ENCODE measurements around the gene ZBTB16. TPM values are rescaled to one million over a fixed set of nuclear protein-coding genes. Genes with fewer than 3 reads are reported as not detected.

The ZBTB16 gene
- total and polyA plus RNA-seq, 2 donors (not counting 3 experiments of a cell fraction or from before 2014, with no cell fraction given): 9.8 to 20.3 TPM

DNA sequence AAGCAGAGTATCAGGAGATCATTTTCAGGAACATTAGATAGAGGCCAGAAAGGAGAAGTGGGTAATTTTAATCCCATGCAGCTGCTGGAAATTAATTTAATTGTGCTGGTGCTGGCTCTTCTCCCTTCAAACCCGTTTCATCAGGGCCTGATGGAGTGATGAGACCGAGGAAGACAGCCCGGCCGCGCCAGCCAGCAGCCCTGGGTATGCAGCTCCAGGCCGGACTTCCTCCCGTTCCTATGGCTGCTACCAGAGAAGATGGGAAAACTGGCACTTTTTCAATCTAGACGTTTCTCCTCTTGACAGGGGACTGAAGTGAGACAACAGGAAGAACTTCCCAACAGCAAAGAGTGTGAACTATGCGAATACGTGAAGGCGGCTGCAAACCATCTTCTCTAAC lies 24.6 kb upstream of the ZBTB16 start:
- no peak overlapping the region for H3K4me3 ChIP-seq (replicated peaks in 1 of 3; ENCODE audit: insufficient read depth in 1 of 3, low read depth in 1 of 3, low read length in 3 of 3)
- no peaks in the 10 kb centered on the region for H3K36me3 ChIP-seq (ENCODE audit: control insufficient read depth in 2 of 2, extremely low read depth in 1 of 2, insufficient read depth in 2 of 2, low read length in 2 of 2)
- BruUV-seq (replicated peaks): no TSS peak
- no peaks in the 10 kb centered on the region for H3K79me2 ChIP-seq (ENCODE audit: control insufficient read depth, insufficient read depth, low read length)
- H3K4me2 ChIP-seq (ENCODE audit: insufficient read depth, low read length): no peak overlapping the region
- no peak overlapping the region for H3K27ac ChIP-seq (ENCODE audit: insufficient read depth, low read depth, low read length)
- TF ChIP-seq JUN (IDR thresholded peaks at IDR 0.05; ENCODE audit: borderline replicate concordance, insufficient read depth, insufficient read length, low read depth) (no peak), GATA2 (IDR thresholded peaks at IDR 0.05; ENCODE audit: insufficient read depth, insufficient read length, low read depth, low read length) (no peak), MYC (IDR thresholded peaks at IDR 0.05; ENCODE audit: low read depth, low read length) (no peak), POLR2AphosphoS5 (IDR thresholded peaks at IDR 0.05; ENCODE audit: insufficient read depth, low read depth, low read length) (no peak), EZH2 (IDR thresholded peaks at IDR 0.05; ENCODE audit: borderline replicate concordance, low read depth, low read length, severe bottlenecking) (no peak), FOS (IDR thresholded peaks at IDR 0.05; ENCODE audit: borderline replicate concordance, insufficient read depth, low read length) (no peak), POLR2A (IDR thresholded peaks at IDR 0.05; ENCODE audit: low read depth, low read length) (no peak)
- TF ChIP-seq, protein P1, sequence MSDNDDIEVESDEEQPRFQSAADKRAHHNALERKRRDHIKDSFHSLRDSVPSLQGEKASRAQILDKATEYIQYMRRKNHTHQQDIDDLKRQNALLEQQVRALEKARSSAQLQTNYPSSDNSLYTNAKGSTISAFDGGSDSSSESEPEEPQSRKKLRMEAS (IDR thresholded peaks at IDR 0.05; ENCODE audit: insufficient read depth, insufficient read length): no peak
- TF ChIP-seq, protein P2, sequence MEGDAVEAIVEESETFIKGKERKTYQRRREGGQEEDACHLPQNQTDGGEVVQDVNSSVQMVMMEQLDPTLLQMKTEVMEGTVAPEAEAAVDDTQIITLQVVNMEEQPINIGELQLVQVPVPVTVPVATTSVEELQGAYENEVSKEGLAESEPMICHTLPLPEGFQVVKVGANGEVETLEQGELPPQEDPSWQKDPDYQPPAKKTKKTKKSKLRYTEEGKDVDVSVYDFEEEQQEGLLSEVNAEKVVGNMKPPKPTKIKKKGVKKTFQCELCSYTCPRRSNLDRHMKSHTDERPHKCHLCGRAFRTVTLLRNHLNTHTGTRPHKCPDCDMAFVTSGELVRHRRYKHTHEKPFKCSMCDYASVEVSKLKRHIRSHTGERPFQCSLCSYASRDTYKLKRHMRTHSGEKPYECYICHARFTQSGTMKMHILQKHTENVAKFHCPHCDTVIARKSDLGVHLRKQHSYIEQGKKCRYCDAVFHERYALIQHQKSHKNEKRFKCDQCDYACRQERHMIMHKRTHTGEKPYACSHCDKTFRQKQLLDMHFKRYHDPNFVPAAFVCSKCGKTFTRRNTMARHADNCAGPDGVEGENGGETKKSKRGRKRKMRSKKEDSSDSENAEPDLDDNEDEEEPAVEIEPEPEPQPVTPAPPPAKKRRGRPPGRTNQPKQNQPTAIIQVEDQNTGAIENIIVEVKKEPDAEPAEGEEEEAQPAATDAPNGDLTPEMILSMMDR (IDR thresholded peaks at IDR 0.05; ENCODE audit: extremely low read depth in 1 of 2, insufficient read depth in 1 of 2, low read depth in 1 of 2, low read length in 2 of 2): no peak
- DNase-seq (ENCODE audit: low read depth, low spot score): no peak
- H4K20me1 ChIP-seq (replicated peaks; ENCODE audit: control insufficient read depth, extremely low read depth, insufficient read depth, low read length): no peaks in the 10 kb centered on the region
- H3K4me1 ChIP-seq (ENCODE audit: control insufficient read depth, extremely low read depth, insufficient read depth, low read length): peaks cover 8% of the 10 kb centered on the region
- intact Hi-C loops (cut with micrococcal nuclease): no loop called here
- no peak overlapping the region for H3K9ac ChIP-seq (replicated peaks; ENCODE audit: extremely low read depth, insufficient read depth, low read length)
- H3K9me3 ChIP-seq (replicated peaks; ENCODE audit: control insufficient read depth, insufficient read depth, low read length): no peaks in the 10 kb centered on the region
- H3K9me1 ChIP-seq (replicated peaks; ENCODE audit: control insufficient read depth, extremely low read depth, insufficient read depth, low read length): no peaks in the 10 kb centered on the region
- H3K27me3 ChIP-seq (ENCODE audit: control insufficient read depth in 2 of 2, insufficient read depth in 2 of 2, low read length in 2 of 2): peaks cover 1 to 3% of the 10 kb centered on the region in 2 experiments
- no peak for FAIRE-seq
- dilution Hi-C loops (cut with MboI; ENCODE audit: extremely low pct_ligation_motif_present, low sequenced_read_pairs): loop anchor here (25.0 kb wide), 1 partner anchor 227 kb away; no protein-coding TSS in a partner anchor
- POLR2A ChIA-PET: no interaction called here
- H2AFZ ChIP-seq (ENCODE audit: low read depth, low read length): no peak overlapping the region
- CTCF ChIA-PET: interaction anchor here (0.9 to 7.5 kb wide), 5 partner anchors 24 to 231 kb away, joined by 3 to 236 read pairs (median 20); partner anchors contain the start of gene ZBTB16

Data from endothelial cell of umbilical vein (primary cell).